H1 (cell line): ENCODE results near the gene MMP24OS. TPM values are rescaled to one million over a fixed set of nuclear protein-coding genes. Genes with fewer than 3 reads are reported as not detected.
"Not testable (repeated sequence)": the region's sequence is repeated elsewhere in the genome, so short reads cannot be mapped to it uniquely, and the experiment has no call there.

ENCODE experiments used
- CTCF ChIA-PET: fragments of 300-600 bp; sonication (Branson Sonifier 250); formaldehyde crosslinking; loops from one replicate; lab custom pipeline; 2021; ENCODE audit not compliant: partially characterized antibody; lab: Charles Lee
- POLR2A ChIA-PET: fragments of 300-600 bp; sonication (Branson Sonifier 250); formaldehyde crosslinking; loops from one replicate; lab custom pipeline; 2021; ENCODE audit warnings: inconsistent platforms; ENCODE audit not compliant: partially characterized antibody; lab: Charles Lee
- DNase-seq, 2 experiments: peaks; one replicate each; pipeline versions ENCODE4 v3.0.0 to v3.0.0-alpha.2; 2010 to 2022; ENCODE audit warnings: low spot score in 2 of 2, low read depth in 1 of 2, mixed read lengths in 1 of 2
- FAIRE-seq: peaks from 2 replicates; lab custom pipeline; 2011; peaks lifted over from hg19 to GRCh38; lab: Jason Lieb, UNC
- H2AFZ ChIP-seq: 2 replicates; pipeline ENCODE4 v1.8.1; 2012; ENCODE audit warnings: low read length, inconsistent platforms
- H2AK5ac ChIP-seq: 2 replicates; pipeline ENCODE4 v1.6.1; 2013; ENCODE audit warnings: low read depth, low read length
- H2BK120ac ChIP-seq: replicated peaks from 2 replicates; pipeline ENCODE3; 2013; ENCODE audit warnings: low read depth, low read length, inconsistent platforms
- H2BK12ac ChIP-seq: 2 replicates; pipeline ENCODE4 v1.6.1; 2013; ENCODE audit warnings: low read depth, low read length
- H2BK15ac ChIP-seq: 2 replicates; pipeline ENCODE4 v1.6.1; 2013; ENCODE audit warnings: low read length
- H2BK20ac ChIP-seq: 2 replicates; pipeline ENCODE4 v1.6.1; 2013; ENCODE audit warnings: low read length
- H2BK5ac ChIP-seq: 2 replicates; pipeline ENCODE4 v1.6.1; 2013; ENCODE audit warnings: low read depth, low read length
- H3K14ac ChIP-seq: 2 replicates; pipeline ENCODE4 v1.6.1; 2013; ENCODE audit warnings: inconsistent platforms; ENCODE audit not compliant: insufficient read length
- H3K18ac ChIP-seq: 2 replicates; pipeline ENCODE4 v1.6.1; 2013; ENCODE audit warnings: low read length; ENCODE audit errors: extremely low read depth
- H3K23ac ChIP-seq: 2 replicates; pipeline ENCODE4 v1.6.1; 2013; ENCODE audit warnings: inconsistent platforms; ENCODE audit not compliant: insufficient read length
- H3K23me2 ChIP-seq: 2 replicates; pipeline ENCODE4 v1.6.1; 2013; ENCODE audit warnings: low read depth, low read length
- H3K27ac ChIP-seq: 2 replicates; pipeline ENCODE4 v1.6.1; 2011; ENCODE audit warnings: low read depth, low read length, inconsistent platforms
- H3K27me3 ChIP-seq, 4 experiments: replicated peaks in 1 of 4; 1 replicate in 1 of 4; 2 replicates in 3 of 4; pipeline versions ENCODE4 v1.6.1 to v1.8.1; 2011 to 2013; ENCODE audit warnings: low read length in 3 of 4, mild to moderate bottlenecking in 3 of 4, inconsistent platforms in 2 of 4, mixed read lengths in 2 of 4, moderate library complexity in 1 of 4; ENCODE audit not compliant: control insufficient read depth in 3 of 4, insufficient read depth in 3 of 4; ENCODE audit errors: extremely low read depth in 1 of 4
- H3K36me3 ChIP-seq, 4 experiments: 2 replicates each; pipeline versions ENCODE4 v1.6.1 to v1.8.1; 2011 to 2013; ENCODE audit warnings: mild to moderate bottlenecking in 4 of 4, low read length in 3 of 4, moderate library complexity in 2 of 4, control low read depth in 1 of 4, inconsistent platforms in 1 of 4; ENCODE audit not compliant: insufficient read depth in 4 of 4, control insufficient read depth in 2 of 4
- H3K4ac ChIP-seq: replicated peaks from 2 replicates; pipeline ENCODE3; 2013; ENCODE audit warnings: low read length, low read depth, mixed read lengths, inconsistent platforms; ENCODE audit not compliant: insufficient read length
- H3K4me1 ChIP-seq, 4 experiments: replicated peaks in 1 of 4; 1 replicate in 1 of 4; 2 replicates in 3 of 4; pipeline versions ENCODE4 v1.6.1 to v1.8.1; 2011 to 2013; ENCODE audit warnings: low read length in 3 of 4, inconsistent platforms in 2 of 4, mixed read lengths in 1 of 4; ENCODE audit not compliant: insufficient read depth in 4 of 4, control insufficient read depth in 3 of 4
- H3K4me2 ChIP-seq, 2 experiments: 2 replicates each; pipeline versions ENCODE4 v1.6.1 to v1.8.1; 2011 to 2013; ENCODE audit warnings: low read depth in 2 of 2, low read length in 2 of 2, control low read depth in 1 of 2, inconsistent platforms in 1 of 2, mild to moderate bottlenecking in 1 of 2; ENCODE audit not compliant: insufficient read depth in 1 of 2
- H3K4me3 ChIP-seq, 4 experiments: fragments of 200-600, 300-600 bp in 1 of 4; sonication (generic), shearing (Covaris generic), sonication (Bioruptor Twin) in 1 of 4; 2 replicates each; pipeline versions ENCODE4 v1.5.1 to v1.8.1; 2011 to 2016; ENCODE audit warnings: low read length in 4 of 4, low read depth in 3 of 4, control low read depth in 2 of 4, inconsistent platforms in 2 of 4, mild to moderate bottlenecking in 2 of 4, mixed read lengths in 1 of 4, moderate library complexity in 1 of 4; ENCODE audit not compliant: insufficient read depth in 2 of 4; ENCODE audit errors: extremely low read depth in 1 of 4
- H3K56ac ChIP-seq: replicated peaks from 2 replicates; pipeline ENCODE3; 2013; ENCODE audit warnings: low read depth, mild to moderate bottlenecking, mixed read lengths, low read length, inconsistent platforms; ENCODE audit not compliant: insufficient read length
- H3K79me1 ChIP-seq: 2 replicates; pipeline ENCODE4 v1.6.1; 2013; ENCODE audit warnings: low read depth, low read length, control low read depth
- H3K79me2 ChIP-seq, 2 experiments: 2 replicates each; pipeline versions ENCODE4 v1.6.1 to v1.8.1; 2012 to 2013; ENCODE audit warnings: low read length in 2 of 2, mild to moderate bottlenecking in 2 of 2, inconsistent platforms in 1 of 2; ENCODE audit not compliant: insufficient read depth in 2 of 2, control insufficient read depth in 1 of 2
- H3K9ac ChIP-seq, 4 experiments: replicated peaks in 1 of 4; 1 replicate in 1 of 4; 2 replicates in 3 of 4; pipeline versions ENCODE4 v1.6.1 to v1.8.1; 2011 to 2013; ENCODE audit warnings: low read depth in 3 of 4, low read length in 3 of 4, control low read depth in 2 of 4, mild to moderate bottlenecking in 2 of 4, moderate library complexity in 2 of 4, inconsistent platforms in 1 of 4; ENCODE audit errors: extremely low read depth in 1 of 4
- H3K9me3 ChIP-seq, 2 experiments: 2 replicates each; pipeline versions ENCODE4 v1.6.1 to v1.8.1; 2012 to 2013; ENCODE audit warnings: mild to moderate bottlenecking in 2 of 2, moderate library complexity in 2 of 2, control low read depth in 1 of 2, inconsistent platforms in 1 of 2, low read depth in 1 of 2, low read length in 1 of 2, mixed read lengths in 1 of 2; ENCODE audit not compliant: insufficient read depth in 2 of 2
- H4K20me1 ChIP-seq, 2 experiments: replicated peaks in 1 of 2; 2 replicates each; pipeline versions ENCODE3 to v1.8.1; 2011 to 2013; ENCODE audit warnings: inconsistent platforms in 2 of 2, low read length in 2 of 2, mild to moderate bottlenecking in 1 of 2; ENCODE audit not compliant: insufficient read depth in 2 of 2, control insufficient read depth in 1 of 2
- H4K5ac ChIP-seq: 2 replicates; pipeline ENCODE4 v1.6.1; 2013; ENCODE audit warnings: low read length, low read depth, mixed read lengths, inconsistent platforms; ENCODE audit not compliant: insufficient read length
- H4K8ac ChIP-seq: 2 replicates; pipeline ENCODE4 v1.8.0; 2013; ENCODE audit warnings: mild to moderate bottlenecking, moderate library complexity, low read length, inconsistent platforms; ENCODE audit not compliant: insufficient read depth; ENCODE audit errors: extremely low read depth
- H4K91ac ChIP-seq: replicated peaks from 2 replicates; pipeline ENCODE3; 2013; ENCODE audit warnings: low read length, mixed read lengths, inconsistent platforms; ENCODE audit not compliant: insufficient read length
- POLR2A ChIP-seq, 2 experiments: IDR thresholded peaks; 1 replicate in 1 of 2; 2 replicates in 1 of 2; pipeline ENCODE4 v1.6.1; 2011; ENCODE audit warnings: low read depth in 2 of 2, low read length in 2 of 2, mild to moderate bottlenecking in 2 of 2; ENCODE audit errors: control extremely low read depth in 1 of 2
- TBP ChIP-seq: IDR thresholded peaks from 2 replicates; pipeline ENCODE4 v1.6.1; 2011; ENCODE audit warnings: low read depth, low read length, improper control_type of control experiment
- whole genome bisulfite sequencing, 2 experiments: shearing (Covaris generic) in 1 of 2; methylation state at CpG; one replicate each; pipeline versions ENCODE4 v1.1.6 to v1.1.7; 2013 to 2015; ENCODE audit warnings: low lambda C conversion rate in 2 of 2, mixed read lengths in 2 of 2, inconsistent platforms in 1 of 2, low coverage in 1 of 2, missing lambda C conversion rate in 1 of 2; ENCODE audit not compliant: insufficient replicate concordance in 2 of 2, insufficient coverage in 1 of 2, insufficient read length in 1 of 2; ENCODE audit errors: extremely low coverage in 1 of 2, missing lambda C conversion rate in 1 of 2; 5-methylcytosine and 5-hydroxymethylcytosine counted together
- polyA plus RNA-seq, 7 experiments: library from polyadenylated mRNA; depleted of rRNA in 3 of 7; stranded (reverse) in 5 of 7; unstranded in 2 of 7; fragments of >200 nt in 5 of 7; fragments of 200-250 nt in 2 of 7; gene quantifications; 1 replicate in 5 of 7; 2 replicates in 1 of 7; 4 replicates in 1 of 7; pipeline versions ENCODE4 v1.2.1 to v1.2.3, GENCODE V29; 2011 to 2013; ENCODE audit warnings: missing spikeins in 2 of 7, mixed read lengths in 2 of 7
- total RNA-seq: library from RNA; stranded (reverse); fragmentation: NEBNext Ultra II Directional; extraction: Animal tissue kit (Norgen Biotek cat#: 25700); gene quantifications from 2 replicates; pipeline ENCODE4 v1.2.1, GENCODE V29; 2021

The MMP24OS gene
- total and polyA plus RNA-seq, 2 of the 8 experiments (the other 6 are each of a cell fraction or from before 2014, with no cell fraction given): 19.0 to 21.3 TPM

DNA sequence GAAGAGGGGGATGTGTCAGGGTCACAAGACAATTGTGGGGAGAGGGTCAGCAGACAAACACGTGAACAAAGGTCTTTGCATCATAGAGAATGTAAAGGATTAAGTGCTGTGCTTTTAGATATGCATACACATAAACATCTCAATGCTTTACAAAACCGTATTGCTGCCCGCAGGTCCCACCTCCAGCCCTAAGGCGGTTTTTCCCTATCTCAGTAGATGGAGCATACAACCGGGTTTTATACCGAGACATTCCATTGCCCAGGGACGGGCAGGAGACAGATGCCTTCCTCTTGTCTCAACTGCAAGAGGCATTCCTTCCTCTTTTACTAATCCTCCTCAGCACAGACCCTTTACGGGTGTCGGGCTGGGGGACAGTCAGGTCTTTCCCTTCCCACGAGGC, 15.6 kb downstream of the MMP24OS start:
- CTCF ChIA-PET: interaction anchor here (0.6 kb wide), 2 partner anchors 12 to 46 kb away, joined by 3 to 5 read pairs; no protein-coding TSS in a partner anchor
- H2BK120ac ChIP-seq, H3K79me1 ChIP-seq, H3K4me3 ChIP-seq, H3K14ac ChIP-seq, H4K8ac ChIP-seq, FAIRE-seq, H4K5ac ChIP-seq, H3K23me2 ChIP-seq, H4K20me1 ChIP-seq, H3K36me3 ChIP-seq, DNase-seq, H2BK20ac ChIP-seq, H2AK5ac ChIP-seq, H3K18ac ChIP-seq, H3K56ac ChIP-seq, H3K4ac ChIP-seq, H2BK5ac ChIP-seq, H2BK12ac ChIP-seq, H2AFZ ChIP-seq, H3K9me3 ChIP-seq, H4K91ac ChIP-seq, H3K27me3 ChIP-seq, H3K79me2 ChIP-seq, H3K23ac ChIP-seq, H2BK15ac ChIP-seq: not testable (repeated sequence)
- Histone ChIP-seq H3K4me1 (peaks cover 16 to 39% (median 30%) of the 10 kb centered on the region in 4 experiments), H3K9ac (0 out of 7 replicates have a peak overlapping the region, but pooled peaks of 1 of the 4 experiments have one; percentile 0), H3K27ac (peak overlapping the region; percentile 86; the same call in 1 of the 2 replicates), H3K4me2 (peak overlapping the region in 1 of 2 experiments; percentile 88; a peak in 1 of 4 replicates)
- 10% methylated on average over 7 of the region's 10 CpGs; no CpG with 5 or more reads in 1 of the 2 experiments for WGBS, 2 experiments
- TF ChIP-seq TBP (0 out of 2 replicates have a peak, but pooled peaks have one; percentile 34), POLR2A (IDR thresholded peaks at IDR 0.05; ENCODE audit: control extremely low read depth in 1 of 2, low read depth in 2 of 2, low read length in 2 of 2) (peak; percentile 11 to 76; a peak in 2 of 3 replicates)
- POLR2A ChIA-PET: interaction anchor here (0.7 to 1.5 kb wide), 3 partner anchors 13 to 174 kb away, joined by 3 to 8 read pairs (median 3); no protein-coding TSS in a partner anchor
